Lower leg skin (tissue), 3 donors: ENCODE results near the gene ACCSL.

Experiments
- POLR2A ChIP-seq, 2 donors: fragments of 450-650 bp; IDR thresholded peaks; one replicate each; pipeline ENCODE4 v1.6.1; 2016 to 2017; ENCODE audit warnings: antibody characterized with exemption in 2 of 2, mild to moderate bottlenecking in 1 of 2, moderate library complexity in 1 of 2
- TF ChIP-seq, protein P1 (sequence below), 3 donors: fragments of 450-650 bp; IDR thresholded peaks; one replicate each; pipeline ENCODE4 v1.5.1; 2016; ENCODE audit warnings: antibody characterized with exemption in 3 of 3, mild to moderate bottlenecking in 3 of 3, moderate library complexity in 2 of 3

- TF ChIP-seq, protein P1, sequence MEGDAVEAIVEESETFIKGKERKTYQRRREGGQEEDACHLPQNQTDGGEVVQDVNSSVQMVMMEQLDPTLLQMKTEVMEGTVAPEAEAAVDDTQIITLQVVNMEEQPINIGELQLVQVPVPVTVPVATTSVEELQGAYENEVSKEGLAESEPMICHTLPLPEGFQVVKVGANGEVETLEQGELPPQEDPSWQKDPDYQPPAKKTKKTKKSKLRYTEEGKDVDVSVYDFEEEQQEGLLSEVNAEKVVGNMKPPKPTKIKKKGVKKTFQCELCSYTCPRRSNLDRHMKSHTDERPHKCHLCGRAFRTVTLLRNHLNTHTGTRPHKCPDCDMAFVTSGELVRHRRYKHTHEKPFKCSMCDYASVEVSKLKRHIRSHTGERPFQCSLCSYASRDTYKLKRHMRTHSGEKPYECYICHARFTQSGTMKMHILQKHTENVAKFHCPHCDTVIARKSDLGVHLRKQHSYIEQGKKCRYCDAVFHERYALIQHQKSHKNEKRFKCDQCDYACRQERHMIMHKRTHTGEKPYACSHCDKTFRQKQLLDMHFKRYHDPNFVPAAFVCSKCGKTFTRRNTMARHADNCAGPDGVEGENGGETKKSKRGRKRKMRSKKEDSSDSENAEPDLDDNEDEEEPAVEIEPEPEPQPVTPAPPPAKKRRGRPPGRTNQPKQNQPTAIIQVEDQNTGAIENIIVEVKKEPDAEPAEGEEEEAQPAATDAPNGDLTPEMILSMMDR (IDR thresholded peaks at IDR 0.05), result no peak
- TF ChIP-seq POLR2A (IDR thresholded peaks at IDR 0.05), result no peak
Measured at GRCh38 chr11:44104481-44105294, 56.9 kb downstream of the ACCSL start.
